Measurements from ENCODE around the gene EMILIN1.

Gene EMILIN1

GRCh38 chr2:27079233-27080139 is 1.1 kb downstream of the EMILIN1 start:
- DNase-seq (ENCODE audit: low spot score) = no peak
- FAIRE-seq = no peak

GRCh38 chr2:27080140-27080469 is 1.7 kb downstream of the EMILIN1 start:
- FAIRE-seq (no peak), DNase-seq (ENCODE audit: low spot score) (no peak)

GRCh38 chr2:27080603-27080936 is 2.2 kb downstream of the EMILIN1 start:
- DNase-seq (ENCODE audit: low spot score) = no peak
- FAIRE-seq = no peak

GRCh38 chr2:27081984-27082772 is 3.8 kb downstream of the EMILIN1 start:
- DNase-seq (ENCODE audit: low spot score) (no peak), FAIRE-seq (no peak)

GRCh38 chr2:27082773-27083409 is 4.5 kb downstream of the EMILIN1 start:
- FAIRE-seq = no peak
- no peak for DNase-seq (ENCODE audit: low spot score)

- FAIRE-seq (no peak), DNase-seq (ENCODE audit: low spot score) (no peak)
Measured at GRCh38 chr2:27083410-27084296, 5.2 kb downstream of the EMILIN1 start.

- no peak for FAIRE-seq
- DNase-seq (ENCODE audit: low spot score) = no peak
Measured at GRCh38 chr2:27084297-27085061, 6.1 kb downstream of the EMILIN1 start.

GRCh38 chr2:27085062-27085672 is 6.8 kb downstream of the EMILIN1 start:
- DNase-seq (ENCODE audit: low spot score) = no peak
- no peak for FAIRE-seq

GRCh38 chr2:27085673-27086089 is 7.3 kb downstream of the EMILIN1 start:
- FAIRE-seq (no peak), DNase-seq (ENCODE audit: low spot score) (peak; percentile 22)

GRCh38 chr2:27086090-27086723 is 7.8 kb downstream of the EMILIN1 start:
- DNase-seq (ENCODE audit: low spot score) (peak; percentile 85), FAIRE-seq (no peak)

GRCh38 chr2:27086724-27087593 is 8.5 kb downstream of the EMILIN1 start, which contains the start of gene KHK:
Gene KHK (plus strand): TSS chr2:27086772. CDS start chr2:27087260, 488 bp downstream.
- DNase-seq (ENCODE audit: low spot score) = no peak
- FAIRE-seq = no peak

- FAIRE-seq (no peak), DNase-seq (ENCODE audit: low spot score) (no peak)
Measured at GRCh38 chr2:27087823-27088410, 9.5 kb downstream of the EMILIN1 start.

GRCh38 chr2:27088634-27089033 is 10.2 kb downstream of the EMILIN1 start:
- FAIRE-seq = no peak

GRCh38 chr2:27089111-27089954 is 10.9 kb downstream of the EMILIN1 start:
- FAIRE-seq = no peak
- no peak for DNase-seq (ENCODE audit: low spot score)

More at GRCh38 chr2:27088634-27089033, 10.2 kb downstream of the EMILIN1 start:
- no peak for DNase-seq (ENCODE audit: low spot score)

- no peak for FAIRE-seq
- DNase-seq (ENCODE audit: low spot score) = no peak
Measured at GRCh38 chr2:27091746-27092695, 13.6 kb downstream of the EMILIN1 start.

Data from RCC 7860 (cell line).